ENCODE data around the gene GPR161. TPM values are rescaled to one million over a fixed set of nuclear protein-coding genes. Genes with fewer than 3 reads are reported as not detected.

The GPR161 gene
- total RNA-seq, 1 experiment from 2014 or later, result 13.4 TPM

- peak; percentile 10 for DNase-seq (ENCODE audit: low read depth)
Observed at GRCh38 chr1:168110896-168111545, 25.7 kb downstream of the GPR161 start.

DNA sequence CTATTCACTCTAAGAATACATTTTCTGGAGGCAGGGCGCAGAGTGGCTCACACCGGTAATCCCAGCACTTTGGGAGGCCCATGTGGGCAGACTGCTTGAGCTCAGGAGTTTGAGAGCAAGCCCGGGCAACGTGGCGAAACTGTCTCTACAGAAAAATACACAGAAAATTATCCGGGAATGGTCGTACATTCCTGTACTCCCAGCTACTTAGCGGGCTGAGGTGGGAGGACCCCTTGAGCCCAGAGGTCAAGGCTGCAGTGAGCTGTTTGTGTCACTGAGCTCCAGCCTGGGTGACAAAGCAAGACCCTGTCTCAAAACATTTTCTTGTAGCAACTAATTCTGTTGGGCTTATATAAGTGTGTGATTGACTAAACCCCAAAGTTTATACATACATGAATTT, 30.5 kb downstream of the GPR161 start:
- DNase-seq (ENCODE audit: low read depth), result no peak

DNA sequence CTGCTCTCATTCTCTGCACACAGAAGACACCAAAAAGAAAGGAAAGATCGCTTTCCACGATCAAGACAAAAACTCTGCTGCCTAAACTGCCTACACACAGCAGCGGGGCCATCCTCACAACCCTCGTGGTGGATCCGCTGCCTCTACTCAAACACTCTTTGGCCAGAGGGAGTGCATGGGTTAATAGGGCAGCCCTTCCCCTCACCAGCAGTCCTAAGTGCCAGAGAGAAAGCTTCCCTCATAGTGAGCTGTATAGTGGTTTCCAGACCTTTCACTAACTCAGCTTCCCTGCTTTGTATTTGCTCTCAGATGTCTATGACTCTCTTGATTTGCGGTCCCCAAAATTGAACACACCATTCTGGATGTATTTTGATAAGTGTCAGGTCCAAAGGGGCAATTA, 30.9 kb downstream of the GPR161 start:
- DNase-seq (ENCODE audit: low read depth), result no peak

- DNase-seq (ENCODE audit: low read depth), result no peak
Observed at GRCh38 chr1:168104535-168104934, 32.2 kb downstream of the GPR161 start.

GRCh38 chr1:168102487-168102886, 34.2 kb downstream of the GPR161 start:
- DNase-seq (ENCODE audit: low read depth), result no peak

GRCh38 chr1:168101336-168101735, 35.4 kb downstream of the GPR161 start:
- DNase-seq (ENCODE audit: low read depth), result no peak

- DNase-seq (ENCODE audit: low read depth), result no peak
Observed at GRCh38 chr1:168100315-168101002, 36.3 kb downstream of the GPR161 start.

- no peak for DNase-seq (ENCODE audit: low read depth)
Observed at GRCh38 chr1:168099337-168099801, 37.4 kb downstream of the GPR161 start.

DNA sequence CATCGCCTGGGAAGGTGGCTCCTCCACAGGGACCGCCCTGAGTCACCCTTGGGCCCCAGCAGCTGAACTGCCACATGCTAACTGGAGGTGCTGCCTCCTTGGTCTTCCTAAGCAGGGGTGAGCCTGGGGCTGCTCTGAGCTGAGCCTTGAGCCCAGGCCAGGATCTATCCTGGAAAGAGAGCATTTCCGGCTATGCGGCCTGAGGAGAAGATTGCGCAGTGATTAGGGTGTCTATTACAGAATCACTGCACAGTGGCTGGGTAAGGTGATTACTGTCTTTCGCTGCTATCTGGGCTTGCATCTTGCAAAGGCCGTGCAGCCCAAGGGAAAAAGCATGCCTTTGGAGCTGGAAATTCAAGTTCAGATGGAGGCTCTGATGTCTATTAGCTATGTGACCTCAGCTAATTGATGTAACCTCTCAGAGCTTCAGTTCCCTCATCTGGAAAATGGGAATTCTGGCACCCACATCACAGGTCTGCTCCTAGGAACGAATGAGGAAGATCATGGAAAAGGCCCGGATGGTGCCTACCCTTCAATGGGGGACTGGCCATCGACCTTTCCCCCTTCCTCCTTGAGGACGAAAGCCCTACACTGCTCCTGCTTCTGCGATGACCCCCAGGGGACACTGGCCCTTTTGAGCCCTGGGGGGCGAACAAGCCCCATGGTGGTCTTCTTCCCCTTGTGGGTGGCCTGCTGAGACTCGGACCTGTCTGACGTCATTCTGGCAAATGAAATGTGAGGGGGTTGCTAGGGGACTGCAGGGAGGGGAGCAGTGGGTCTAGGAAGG, 38.0 kb downstream of the GPR161 start:
- no peak for DNase-seq (ENCODE audit: low read depth)

DNA sequence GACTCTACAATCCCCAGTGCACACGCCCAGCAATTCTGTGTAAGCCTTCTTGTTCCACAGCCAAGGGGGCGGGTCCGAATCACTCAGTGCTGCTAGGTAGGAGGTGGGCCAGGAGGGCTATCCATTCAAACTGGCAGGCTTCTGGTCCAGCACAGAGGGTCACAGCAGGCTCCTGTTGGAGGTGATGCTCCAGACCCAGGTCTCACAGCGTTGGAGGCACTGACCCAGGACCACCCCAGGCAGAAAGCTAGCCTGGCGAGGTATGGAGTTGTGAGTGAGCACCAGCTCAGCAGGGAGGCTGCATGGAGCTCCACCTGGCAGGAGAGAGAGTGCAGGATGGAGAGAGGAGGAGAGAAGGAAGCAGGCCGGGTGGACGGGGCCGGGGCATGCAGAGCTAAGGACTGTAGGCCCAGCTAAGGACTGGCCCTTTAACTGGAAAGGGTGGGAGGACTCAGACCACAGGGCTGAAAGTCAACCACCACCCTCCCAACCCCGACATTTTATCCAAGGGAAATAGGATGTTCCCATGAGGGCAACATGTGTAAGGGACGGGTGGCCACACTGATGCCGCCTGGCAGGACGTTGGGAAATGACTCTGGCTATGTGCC, 38.7 kb downstream of the GPR161 start:
- no peak for DNase-seq (ENCODE audit: low read depth)

- DNase-seq (ENCODE audit: low read depth), result no peak
Observed at GRCh38 chr1:168096296-168097165, 40.2 kb downstream of the GPR161 start.

DNA sequence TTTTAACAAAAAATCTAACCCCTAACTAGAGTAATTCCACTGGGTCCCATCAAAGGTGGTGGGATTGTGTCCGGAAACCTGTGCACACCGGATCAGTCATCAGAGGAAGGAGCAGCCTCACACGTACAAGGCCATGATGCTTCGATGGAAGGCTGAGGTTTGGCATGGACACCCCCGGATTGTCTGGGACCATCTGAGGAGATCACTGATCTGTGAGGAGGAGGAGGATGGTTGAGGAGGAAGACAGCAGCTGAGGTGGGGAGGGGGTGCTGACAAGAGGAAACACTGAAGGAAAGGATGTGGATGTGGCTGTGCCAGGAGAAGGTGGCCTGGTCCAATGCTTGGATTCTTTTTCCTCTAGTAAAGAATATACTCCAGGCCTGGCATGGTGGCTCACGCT, 41.3 kb downstream of the GPR161 start:
- DNase-seq (ENCODE audit: low read depth), result no peak

DNA sequence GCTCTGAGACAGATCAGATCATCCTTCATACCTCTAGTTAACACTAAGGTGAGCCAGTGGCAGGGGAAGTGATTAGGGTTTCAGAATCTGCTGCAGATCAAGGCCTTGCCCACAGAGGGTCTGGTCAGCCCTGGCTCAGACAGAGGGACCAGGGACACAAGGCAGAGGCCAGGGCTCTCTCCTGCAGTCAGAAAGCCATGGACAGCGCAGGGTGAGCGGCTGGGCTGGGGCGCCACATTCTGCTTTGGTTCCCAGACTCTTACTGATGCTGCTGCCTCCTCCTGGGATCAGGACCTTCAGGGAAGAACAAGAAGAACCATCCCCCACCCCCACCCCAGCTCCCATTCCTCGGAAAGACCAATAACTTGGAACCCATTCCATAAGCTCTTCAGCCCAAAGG, 43.1 kb downstream of the GPR161 start:
- no peak for DNase-seq (ENCODE audit: low read depth)

GRCh38 chr1:168092566-168093355, 44.0 kb downstream of the GPR161 start:
- no peak for DNase-seq (ENCODE audit: low read depth)

GRCh38 chr1:168091720-168092550, 44.8 kb downstream of the GPR161 start:
- DNase-seq (ENCODE audit: low read depth), result no peak

GRCh38 chr1:168091063-168091462, 45.7 kb downstream of the GPR161 start:
- no peak for DNase-seq (ENCODE audit: low read depth)

DNA sequence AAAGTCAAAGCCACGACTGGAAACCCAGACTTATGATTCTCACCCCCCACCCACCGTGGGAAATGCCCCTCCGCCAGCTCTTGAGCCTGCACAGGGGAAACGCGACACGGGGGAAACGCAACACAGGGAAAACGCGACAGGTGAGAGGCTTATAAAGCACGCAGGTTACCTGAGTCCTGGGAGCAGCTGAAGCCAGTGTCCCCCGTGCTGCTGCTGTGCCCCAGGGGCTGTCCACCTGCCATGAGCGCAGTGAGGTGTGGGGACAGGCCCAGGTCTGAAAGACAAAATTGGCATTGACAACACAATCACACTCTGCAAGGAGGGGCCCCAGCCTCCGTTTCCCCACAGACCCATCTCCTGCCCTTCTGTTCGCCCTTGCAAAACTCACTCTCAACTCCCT, 46.3 kb downstream of the GPR161 start:
- DNase-seq (ENCODE audit: low read depth), result no peak

DNA sequence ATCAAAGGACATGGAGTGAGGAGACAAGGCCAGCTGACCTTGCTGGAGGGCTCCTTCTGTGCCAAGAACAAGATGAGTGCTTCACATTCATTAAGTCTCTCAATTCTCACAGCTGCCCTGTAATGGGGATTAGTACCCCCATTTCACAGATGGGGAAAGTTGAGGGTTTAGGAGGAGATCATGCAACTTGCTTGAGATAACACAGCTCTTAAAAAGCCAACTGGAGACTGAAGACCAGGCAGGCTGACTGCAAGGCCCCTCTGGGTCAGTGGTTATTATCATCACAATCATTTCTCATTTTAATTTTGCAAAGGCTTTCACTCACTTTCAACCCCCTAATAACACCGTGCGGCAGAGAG, 46.8 kb downstream of the GPR161 start:
- DNase-seq (ENCODE audit: low read depth), result no peak

- DNase-seq (ENCODE audit: low read depth), result no peak
Observed at GRCh38 chr1:168089326-168089978, 47.3 kb downstream of the GPR161 start.
